Smooth muscle cell of trachea (primary cell): Measurements from ENCODE around the gene SCYGR3. TPM values are rescaled to one million over a fixed set of nuclear protein-coding genes. Genes with fewer than 3 reads are reported as not detected.

Experiments
- total RNA-seq: library from RNA; depleted of rRNA; stranded (reverse); fragments of >200 nt; gene quantifications from 2 replicates; pipeline ENCODE4 v1.2.1, GENCODE V29; 2014

The SCYGR3 gene
- not detected in 2 replicates for total RNA-seq

GRCh38 chr2:227614740-227615139 lies at the start of gene SCYGR3:
TSS of gene SCYGR3 (minus strand) at chr2:227614840. CDS start at chr2:227614840, 0 bp downstream.

GRCh38 chr2:227617316-227618230 lies 2.9 kb upstream of the SCYGR3 start, which contains the start of gene SCYGR4:
TSS of gene SCYGR4 (plus strand) at chr2:227617498. CDS start at chr2:227617498, 0 bp downstream.

GRCh38 chr2:227598835-227599503 lies 15.7 kb downstream of the SCYGR3 start, which contains the start of gene SCYGR2:
TSS of gene SCYGR2 (plus strand) at chr2:227598893. CDS start at chr2:227598893, 0 bp downstream.

Other genes starting within 250 kb of the SCYGR3 start
- gene TM4SF20, start 235.5 kb downstream of the SCYGR3 start, total RNA-seq = 0.33 TPM in 1 of 2 replicates, not detected in the other
- gene SCYGR1, start 226.9 kb downstream of the SCYGR3 start, total RNA-seq = not detected in 2 replicates
- 36.7 and 70.0 TPM in 2 replicates for gene AGFG1, start 142.7 kb downstream of the SCYGR3 start, total RNA-seq
- not detected in 2 replicates for gene SCYGR2, start 15.9 kb downstream of the SCYGR3 start, total RNA-seq
- not detected in 2 replicates for gene SCYGR4, start 2.7 kb upstream of the SCYGR3 start, total RNA-seq
- not detected in 2 replicates for gene SCYGR5, start 52.0 kb upstream of the SCYGR3 start, total RNA-seq
- gene SLC19A3, start 103.2 kb upstream of the SCYGR3 start, total RNA-seq = 0.17 and 0.29 TPM in 2 replicates
- not detected in 2 replicates for gene SCYGR6, start 109.9 kb upstream of the SCYGR3 start, total RNA-seq
- gene SCYGR7, start 113.5 kb upstream of the SCYGR3 start, total RNA-seq = not detected in 2 replicates
- not detected in 2 replicates for gene SCYGR8, start 131.1 kb upstream of the SCYGR3 start, total RNA-seq
- 2.2 TPM in 1 of 2 replicates, not detected in the other for gene CCL20, start 199.0 kb upstream of the SCYGR3 start, total RNA-seq